ENCODE measurements around the gene TRIM37.
"Not testable (repeated sequence)": the region's sequence is repeated elsewhere in the genome, so short reads cannot be mapped to it uniquely, and the experiment has no call there.

TRIM37 gene

GRCh38 chr17:59108400-59109102, 1.9 kb upstream of the TRIM37 start:
- DNase-seq: no peak

GRCh38 chr17:59107306-59107670, 608 bp upstream of the TRIM37 start:
- DNase-seq: no peak

GRCh38 chr17:59105852-59106462, 723 bp downstream of the TRIM37 start:
- DNase-seq: peak; percentile 72

- DNase-seq: no peak
These were observed 5.5 kb downstream of the TRIM37 start for GRCh38 chr17:59101178-59101577.

GRCh38 chr17:59097876-59098275, 8.8 kb downstream of the TRIM37 start:
- no peak for DNase-seq

- DNase-seq: no peak
These were observed 11.7 kb downstream of the TRIM37 start for GRCh38 chr17:59094861-59095530.

- DNase-seq: no peak
These were observed 12.9 kb downstream of the TRIM37 start for GRCh38 chr17:59093702-59094231.

GRCh38 chr17:59093145-59093701, 13.5 kb downstream of the TRIM37 start:
- DNase-seq: no peak

GRCh38 chr17:59090593-59090992, 16.1 kb downstream of the TRIM37 start:
- DNase-seq: not testable (repeated sequence)

- DNase-seq: no peak
These were observed 22.5 kb downstream of the TRIM37 start for GRCh38 chr17:59084154-59084553.

GRCh38 chr17:59074494-59074893, 32.2 kb downstream of the TRIM37 start:
- no peak for DNase-seq

GRCh38 chr17:59073972-59074371, 32.7 kb downstream of the TRIM37 start:
- DNase-seq: no peak

- DNase-seq: no peak
These were observed 36.8 kb downstream of the TRIM37 start for GRCh38 chr17:59069856-59070255.

GRCh38 chr17:59067756-59068155, 38.9 kb downstream of the TRIM37 start:
- no peak for DNase-seq

- no peak for DNase-seq
These were observed 39.3 kb downstream of the TRIM37 start for GRCh38 chr17:59067340-59067739.

GRCh38 chr17:59062509-59062908, 44.2 kb downstream of the TRIM37 start:
- no peak for DNase-seq

- DNase-seq: no peak
These were observed 49.8 kb downstream of the TRIM37 start for GRCh38 chr17:59056857-59057256.

GRCh38 chr17:59049798-59050197, 56.9 kb downstream of the TRIM37 start:
- DNase-seq: no peak

GRCh38 chr17:59047616-59048015, 59.1 kb downstream of the TRIM37 start:
- DNase-seq: no peak

GRCh38 chr17:59046192-59046591, 60.5 kb downstream of the TRIM37 start:
- DNase-seq: no peak

GRCh38 chr17:59038734-59039133, 67.9 kb downstream of the TRIM37 start:
- DNase-seq: no peak

GRCh38 chr17:59037960-59038359, 68.7 kb downstream of the TRIM37 start:
- no peak for DNase-seq

GRCh38 chr17:59030811-59031210, 75.9 kb downstream of the TRIM37 start:
- no peak for DNase-seq

- peak; percentile 61 for DNase-seq
These were observed 78.4 kb downstream of the TRIM37 start for GRCh38 chr17:59028328-59028727.
